GM19397 (cell line): Measurements from ENCODE around the gene ABCB6.

Source experiments
- ATAC-seq: cut with Tn5 transposase; IDR thresholded peaks from one replicate; pipeline ENCODE4 v1.9.1; 2021; ENCODE audit warnings: mild to moderate bottlenecking, moderate library complexity; ENCODE audit not compliant: unreplicated experiment

ABCB6 gene

DNA sequence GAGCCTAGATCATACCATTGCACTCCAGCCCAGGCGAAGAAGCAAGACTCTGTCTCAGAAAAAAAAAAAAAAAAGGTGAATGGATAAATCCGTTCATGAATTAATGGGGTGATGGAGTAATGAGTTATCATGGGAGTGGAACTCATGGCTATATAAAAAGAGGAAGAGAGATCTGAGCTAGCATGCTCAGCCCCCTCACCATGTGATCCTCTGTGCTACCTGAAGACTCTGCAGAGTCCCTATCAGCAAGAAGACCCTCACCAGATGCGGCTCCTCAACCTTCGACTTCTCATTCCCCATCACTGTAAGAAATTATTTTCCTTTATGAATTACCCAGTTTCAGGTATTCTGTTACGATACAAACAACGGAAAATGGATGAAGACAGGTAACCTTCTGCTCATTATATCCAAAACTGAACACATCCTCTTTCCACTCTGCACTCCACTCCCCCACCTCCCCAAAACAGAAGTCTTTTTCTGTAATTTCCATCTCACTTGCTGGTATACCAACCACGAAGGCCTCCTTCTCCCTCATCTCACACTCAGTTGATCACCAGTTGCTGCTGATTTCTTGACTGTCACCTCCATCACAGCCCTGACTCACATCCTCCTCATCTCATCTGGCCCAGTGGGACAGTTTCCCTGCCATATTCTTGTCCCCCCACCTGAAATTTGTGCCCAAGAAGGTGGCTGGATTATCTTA lies 31.9 kb downstream of the ABCB6 start:
- ATAC-seq, result no peak

DNA sequence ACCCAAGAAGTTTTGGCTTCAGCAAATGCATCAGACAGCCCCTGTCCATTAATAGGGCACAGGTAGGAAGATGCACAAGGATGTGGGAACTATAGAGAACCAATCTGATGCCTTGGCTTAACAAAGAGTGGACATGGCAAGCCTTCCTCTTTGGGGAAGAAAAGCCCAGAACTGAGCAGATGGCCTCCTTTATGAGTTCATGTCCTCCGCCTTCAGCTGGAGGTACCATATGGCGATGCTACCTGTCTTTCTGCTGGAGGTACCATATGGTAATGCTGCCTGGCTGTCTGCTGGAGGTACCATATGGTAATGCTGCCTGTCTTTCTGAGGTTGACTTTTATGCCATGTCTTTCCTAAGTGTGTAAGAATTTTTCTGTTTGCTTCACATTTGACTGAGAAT lies 34.6 kb downstream of the ABCB6 start:
- ATAC-seq, result no peak

DNA sequence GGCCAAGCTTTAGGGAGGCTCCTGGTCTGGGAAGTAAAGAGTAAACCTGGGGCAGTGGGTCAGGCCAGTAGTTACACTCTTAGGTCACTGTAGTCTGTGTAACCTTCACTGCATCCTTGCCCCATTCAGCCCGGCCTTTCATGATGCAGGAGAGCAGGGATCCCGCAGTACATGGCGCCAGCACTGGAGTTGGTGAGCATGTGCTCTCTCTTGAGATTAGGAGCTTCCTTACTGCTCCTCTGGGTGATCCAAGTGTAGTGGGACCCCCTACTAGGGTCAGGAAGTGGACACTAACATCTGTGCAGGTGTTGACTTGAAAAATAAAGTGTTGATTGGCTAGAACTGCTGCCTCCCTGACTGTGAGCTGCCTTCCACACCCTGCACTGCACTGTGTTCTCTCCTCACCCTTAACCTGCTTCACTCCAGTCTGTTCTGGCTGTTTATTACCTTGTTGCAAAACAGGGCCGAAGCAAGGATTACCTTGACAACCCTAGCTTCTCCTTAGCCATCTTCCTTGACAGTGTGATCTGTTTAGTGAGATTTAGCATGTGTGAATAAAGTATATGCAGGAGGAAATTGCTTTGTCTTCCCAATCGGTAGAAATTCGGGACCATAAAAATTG lies 35.5 kb downstream of the ABCB6 start:
- no peak for ATAC-seq

DNA sequence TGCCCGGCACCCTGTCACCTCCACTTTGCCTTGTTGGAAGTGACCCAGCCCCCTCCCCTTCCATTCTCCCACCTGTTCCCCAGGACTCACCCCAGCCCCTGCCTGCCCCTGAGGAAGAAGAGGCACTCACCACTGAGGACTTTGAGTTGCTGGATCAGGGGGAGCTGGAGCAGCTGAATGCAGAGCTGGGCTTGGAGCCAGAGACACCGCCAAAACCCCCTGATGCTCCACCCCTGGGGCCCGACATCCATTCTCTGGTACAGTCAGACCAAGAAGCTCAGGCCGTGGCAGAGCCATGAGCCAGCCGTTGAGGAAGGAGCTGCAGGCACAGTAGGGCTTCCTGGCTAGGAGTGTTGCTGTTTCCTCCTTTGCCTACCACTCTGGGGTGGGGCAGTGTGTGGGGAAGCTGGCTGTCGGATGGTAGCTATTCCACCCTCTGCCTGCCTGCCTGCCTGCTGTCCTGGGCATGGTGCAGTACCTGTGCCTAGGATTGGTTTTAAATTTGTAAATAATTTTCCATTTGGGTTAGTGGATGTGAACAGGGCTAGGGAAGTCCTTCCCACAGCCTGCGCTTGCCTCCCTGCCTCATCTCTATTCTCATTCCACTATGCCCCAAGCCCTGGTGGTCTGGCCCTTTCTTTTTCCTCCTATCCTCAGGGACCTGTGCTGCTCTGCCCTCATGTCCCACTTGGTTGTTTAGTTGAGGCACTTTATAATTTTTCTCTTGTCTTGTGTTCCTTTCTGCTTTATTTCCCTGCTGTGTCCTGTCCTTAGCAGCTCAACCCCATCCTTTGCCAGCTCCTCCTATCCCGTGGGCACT lies 36.2 kb downstream of the ABCB6 start:
- no peak for ATAC-seq

DNA sequence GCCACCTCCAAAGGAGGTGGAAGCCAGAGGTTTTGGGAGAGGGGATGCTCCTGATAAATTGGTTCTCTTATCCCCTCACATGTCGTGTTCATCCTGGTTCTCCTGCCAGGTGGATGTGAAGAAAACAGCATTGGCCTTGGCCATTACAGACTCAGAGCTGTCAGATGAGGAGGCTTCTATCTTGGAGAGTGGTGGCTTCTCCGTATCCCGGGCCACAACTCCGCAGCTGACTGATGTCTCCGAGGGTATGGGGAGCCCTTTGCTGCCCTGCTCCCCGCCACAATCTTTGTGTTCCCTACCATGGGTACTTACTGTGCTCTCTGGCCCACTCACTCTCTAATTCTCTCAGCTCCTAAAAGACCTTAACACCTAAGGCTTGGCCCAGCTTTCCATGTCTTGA lies 37.2 kb downstream of the ABCB6 start:
- no peak for ATAC-seq

DNA sequence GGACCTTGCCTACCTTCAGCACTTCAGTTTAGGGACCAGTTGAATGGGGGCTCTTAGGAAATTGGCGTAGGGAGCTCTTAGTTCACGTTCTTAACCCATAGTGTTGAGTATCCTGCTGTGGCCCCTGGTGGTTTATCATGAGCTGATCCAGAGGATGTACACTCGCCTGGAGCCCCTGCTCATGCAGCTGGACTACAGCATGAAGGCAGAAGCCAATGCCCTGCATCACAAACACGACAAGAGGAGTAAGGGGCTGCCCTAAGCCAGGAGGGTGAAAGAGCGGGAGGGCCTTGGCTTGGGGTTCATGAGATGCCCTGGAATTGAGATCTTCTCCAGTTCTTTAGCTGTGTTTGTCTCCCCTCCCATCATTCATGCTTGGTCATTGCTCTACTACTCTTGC lies 37.8 kb downstream of the ABCB6 start:
- ATAC-seq, result no peak

DNA sequence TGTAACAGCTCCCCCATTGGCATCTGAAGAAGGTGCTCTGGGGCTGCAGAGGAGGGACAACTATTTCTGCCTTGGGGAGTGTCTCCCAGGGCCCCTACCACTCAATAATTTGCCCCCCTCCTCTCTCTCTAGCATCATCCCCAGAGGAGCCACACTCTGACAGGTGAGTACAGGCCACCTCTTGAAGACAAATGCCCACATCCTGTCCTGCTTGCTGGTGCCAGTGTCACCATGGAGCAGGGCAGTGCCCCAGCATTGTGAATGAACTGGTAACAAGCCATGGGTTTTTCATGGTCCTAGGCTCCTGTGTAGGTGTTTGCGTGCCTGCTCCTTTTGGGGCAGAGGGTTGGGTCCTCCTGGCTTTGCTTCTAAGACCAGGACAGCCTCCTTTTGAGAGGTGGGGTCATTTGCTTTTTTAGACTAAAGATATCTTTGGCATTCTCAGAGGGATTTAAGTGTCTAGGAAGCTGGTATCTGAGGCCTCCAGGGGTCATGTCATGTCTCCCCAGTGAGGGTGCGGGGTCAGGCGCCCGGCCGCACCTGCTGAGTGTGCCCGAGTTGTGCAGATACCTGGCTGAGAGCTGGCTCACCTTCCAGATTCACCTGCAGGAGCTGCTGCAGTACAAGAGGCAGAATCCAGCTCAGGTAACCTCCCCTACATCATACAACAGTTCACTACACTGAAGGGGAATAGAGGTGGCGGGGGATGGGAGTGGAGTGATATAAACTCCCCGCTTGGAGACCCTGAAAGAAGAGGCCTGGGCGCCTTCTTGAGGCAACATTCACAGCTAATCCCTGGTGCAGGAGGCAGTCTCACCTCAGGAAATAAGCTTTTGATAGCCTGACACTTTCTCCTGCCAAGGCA lies 38.9 kb downstream of the ABCB6 start:
- no peak for ATAC-seq

DNA sequence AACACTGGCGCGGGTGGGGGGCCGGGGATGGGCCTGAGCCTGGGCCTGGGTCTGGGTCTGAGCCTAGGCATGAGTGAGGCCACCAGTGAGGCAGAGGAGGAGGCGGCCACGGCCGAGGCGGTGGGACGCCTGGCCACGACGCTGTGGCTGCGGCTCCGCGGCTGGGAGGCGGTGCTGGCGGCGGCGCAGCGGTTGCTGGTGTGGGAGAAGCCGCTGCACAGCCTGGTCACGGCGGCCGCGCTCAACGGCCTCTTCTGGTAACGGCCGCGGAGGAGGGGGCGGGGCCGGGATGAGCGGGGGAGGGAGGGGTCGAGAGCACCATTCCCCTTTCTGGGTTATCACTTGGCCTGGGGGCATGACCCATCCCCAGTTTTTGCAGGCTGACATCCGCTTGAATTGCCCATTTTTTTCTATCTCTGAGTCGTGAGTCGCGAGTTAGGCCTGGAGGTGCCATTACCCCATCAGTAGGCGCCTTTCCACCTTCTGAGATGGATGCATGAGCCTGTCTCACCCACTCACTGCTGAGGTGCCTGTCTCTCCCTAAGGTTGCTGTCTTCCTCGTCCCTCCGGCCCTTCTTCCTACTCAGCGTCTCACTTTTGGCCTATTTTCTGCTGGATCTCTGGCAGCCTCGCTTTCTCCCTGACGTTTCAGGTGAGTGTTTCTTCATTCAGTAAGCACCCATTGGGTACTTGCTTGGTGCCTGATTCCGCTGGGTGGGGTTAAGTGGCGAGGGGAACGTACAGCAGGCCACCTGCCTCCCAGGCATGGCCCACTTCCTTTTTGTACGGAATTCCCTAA lies 40.2 kb downstream of the ABCB6 start:
- peak; percentile 27 for ATAC-seq

DNA sequence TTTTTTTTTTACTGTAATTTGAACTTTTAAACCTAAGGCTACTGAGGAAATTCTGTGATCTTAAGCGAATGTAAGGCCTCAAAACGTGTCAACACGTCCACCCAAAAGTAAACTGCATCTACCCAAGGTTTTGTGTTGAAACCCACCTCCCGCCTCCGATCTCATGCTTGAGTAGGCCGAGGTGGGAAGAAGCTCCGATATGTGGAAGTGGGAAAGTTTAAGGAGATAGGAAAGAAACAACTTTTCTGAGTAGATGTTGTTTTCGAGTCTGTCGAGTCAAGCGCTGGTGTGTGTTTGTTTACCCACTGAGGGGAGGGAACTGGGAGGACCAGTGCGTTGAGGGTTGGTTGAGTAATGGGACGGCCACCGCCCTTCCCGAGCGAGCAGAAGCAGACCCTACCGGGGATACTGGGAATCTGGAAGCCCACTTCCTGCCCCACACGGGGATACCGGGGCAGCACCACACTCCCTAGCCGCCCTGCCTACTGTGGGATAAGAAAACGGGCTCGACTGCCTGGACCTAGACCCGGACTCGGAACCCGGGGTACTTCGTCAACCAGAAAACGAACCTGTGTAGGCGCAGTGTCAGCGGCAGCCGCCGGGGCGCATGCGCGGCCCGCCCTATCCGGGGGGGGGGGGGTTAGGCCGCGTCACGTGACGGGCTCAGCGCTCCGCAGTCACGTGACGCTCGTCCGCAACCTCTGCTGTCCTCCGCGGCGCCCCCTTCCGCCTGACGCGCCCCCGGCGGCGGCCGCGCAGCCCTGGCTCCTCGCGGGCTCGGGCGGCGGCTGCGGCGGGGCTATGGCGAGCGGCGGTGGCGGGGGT lies 41.0 kb downstream of the ABCB6 start, which contains the start of gene RETREG2:
TSS of gene RETREG2 (plus strand) at position 724 of the 825 bp plus-strand sequence. CDS start at position 802, 78 bp downstream.
- peak; percentile 45 for ATAC-seq

DNA sequence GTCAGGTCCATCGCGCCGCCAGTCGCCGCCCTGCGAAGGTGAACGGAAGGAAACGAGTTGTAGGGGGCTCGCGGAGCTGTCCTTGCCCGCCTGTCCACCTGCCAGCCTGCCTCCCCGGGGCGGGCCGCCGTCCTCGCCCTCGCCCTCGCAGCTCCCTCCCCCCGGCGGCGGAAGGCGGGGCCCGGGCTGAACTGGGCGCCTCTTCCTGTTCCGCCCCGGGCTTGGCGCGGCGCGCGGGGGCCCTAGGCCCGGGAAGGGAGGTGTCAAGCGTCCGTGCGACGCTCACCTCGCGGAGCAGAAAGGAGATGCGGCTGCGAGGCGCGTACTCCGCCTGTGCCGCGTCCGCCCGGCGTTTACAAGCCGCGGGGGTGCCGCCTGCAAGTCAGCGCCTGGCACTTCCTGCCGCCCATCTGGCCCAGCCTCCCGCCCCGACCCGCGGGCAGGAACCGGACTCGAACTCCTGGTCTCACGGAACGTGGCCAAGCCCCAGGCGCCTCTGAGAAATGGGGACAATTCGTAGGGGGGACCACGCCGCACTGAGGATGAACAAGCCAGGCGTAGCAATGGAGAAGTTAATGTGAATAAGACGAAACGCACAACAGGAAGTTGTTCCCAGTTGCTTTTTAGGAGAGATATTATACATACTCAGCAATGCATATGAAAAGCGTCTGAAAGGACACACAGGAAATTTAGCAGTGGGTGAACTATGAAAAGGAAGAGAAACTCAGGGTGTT lies 41.8 kb downstream of the ABCB6 start, which contains the start of gene CNPPD1:
TSS of gene CNPPD1 (minus strand) at position 108 of the 734 bp plus-strand sequence. CDS start at position 11, 97 bp downstream.
- ATAC-seq, result peak; percentile 65

DNA sequence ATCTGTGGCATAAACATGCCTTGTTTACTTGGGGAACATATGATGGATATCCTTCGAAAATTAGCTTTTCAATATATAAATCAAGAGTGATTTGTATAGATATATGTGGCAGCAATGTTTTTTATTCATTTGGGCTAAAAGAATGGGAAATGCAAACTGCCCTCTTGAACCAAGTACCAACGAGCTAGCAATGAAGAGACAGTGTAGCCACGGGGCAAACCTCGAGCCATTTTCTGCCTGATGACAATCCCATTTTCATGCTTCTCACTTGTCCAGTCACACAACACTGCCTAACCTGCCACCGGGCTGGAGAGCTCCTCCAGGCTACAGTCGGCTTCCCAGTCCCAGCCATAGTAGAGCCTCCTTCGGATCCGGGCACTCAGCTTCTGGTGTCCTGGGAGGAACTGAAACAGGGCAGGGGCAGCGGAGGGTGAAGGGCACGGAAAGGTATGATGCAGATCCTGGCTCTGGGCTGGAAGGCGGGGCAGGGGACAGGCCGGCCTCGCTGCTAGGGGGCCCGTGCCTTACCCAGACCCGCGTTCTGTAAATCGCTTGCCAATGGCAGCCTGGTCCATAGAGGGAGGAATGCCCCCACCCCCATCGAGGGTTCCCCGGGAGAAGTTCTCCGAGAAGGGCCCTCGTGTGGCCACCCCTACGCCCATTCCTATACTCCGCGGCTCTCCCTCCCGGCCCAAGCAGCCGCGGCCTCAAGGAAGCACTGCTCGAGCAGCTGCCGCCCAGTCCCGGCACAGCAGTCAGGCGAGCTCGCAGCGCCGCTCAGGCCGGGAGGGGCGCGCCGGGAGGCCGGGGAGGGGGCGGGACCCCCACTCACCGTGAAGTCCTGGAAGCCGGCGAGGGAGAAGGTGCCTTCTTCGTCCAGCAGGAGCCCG lies 42.6 kb downstream of the ABCB6 start:
- peak; percentile 15 for ATAC-seq

DNA sequence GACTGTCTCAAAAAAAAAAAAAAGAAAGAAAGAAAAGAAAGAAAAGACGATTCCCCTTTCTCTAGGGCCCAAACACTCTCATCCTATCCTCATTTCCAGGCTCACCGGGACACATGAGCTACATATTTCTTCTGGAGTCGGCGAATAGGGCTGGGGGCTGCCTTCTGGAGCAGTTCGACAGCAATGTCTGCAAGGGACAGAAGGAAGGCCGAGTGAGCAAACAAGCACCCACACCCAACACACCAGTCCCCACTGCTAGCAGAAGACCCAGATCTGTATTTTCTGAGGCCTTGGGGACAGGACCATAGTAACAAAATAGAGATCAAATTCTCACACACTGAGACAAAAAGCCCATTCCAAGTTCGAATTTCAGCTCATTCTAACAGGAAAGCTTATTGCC lies 43.3 kb downstream of the ABCB6 start:
- ATAC-seq, result no peak

DNA sequence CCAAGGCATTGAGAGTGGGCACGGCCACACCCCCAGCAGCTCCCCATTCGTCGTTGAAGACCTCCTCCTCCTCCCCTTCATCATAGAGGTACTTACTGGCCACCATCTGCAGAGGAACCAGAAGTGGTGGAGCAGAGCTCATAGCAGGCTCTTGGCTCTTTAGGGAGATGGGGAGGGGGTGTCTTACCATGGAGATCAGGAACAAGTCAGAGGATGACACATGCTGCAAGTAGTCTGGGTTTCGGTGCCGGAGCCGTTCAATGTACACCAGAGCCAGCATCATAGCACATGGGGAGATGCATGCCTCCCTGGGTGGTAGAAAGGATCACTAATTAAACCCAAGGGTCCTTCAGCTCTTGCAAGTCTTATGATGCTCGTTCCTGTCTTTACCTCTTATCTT lies 44.0 kb downstream of the ABCB6 start:
- no peak for ATAC-seq

DNA sequence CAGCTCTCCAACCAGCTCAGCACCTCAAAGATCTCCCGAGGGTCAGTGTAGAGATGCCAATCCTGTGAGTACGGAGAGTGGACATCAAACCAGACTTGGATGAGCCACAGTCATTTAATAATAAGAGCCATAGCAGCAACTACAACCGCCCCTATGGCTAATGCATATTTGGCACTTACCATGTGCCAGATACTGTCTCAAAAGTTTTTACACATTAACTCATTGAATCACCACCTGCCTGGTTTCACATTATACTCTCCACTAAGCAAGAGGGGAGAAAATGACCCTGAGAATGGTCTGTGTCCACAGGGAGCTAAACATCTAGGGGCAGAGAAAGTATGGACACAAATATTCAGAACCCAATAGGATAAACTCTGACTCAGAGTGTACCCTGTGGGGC lies 44.6 kb downstream of the ABCB6 start:
- no peak for ATAC-seq

DNA sequence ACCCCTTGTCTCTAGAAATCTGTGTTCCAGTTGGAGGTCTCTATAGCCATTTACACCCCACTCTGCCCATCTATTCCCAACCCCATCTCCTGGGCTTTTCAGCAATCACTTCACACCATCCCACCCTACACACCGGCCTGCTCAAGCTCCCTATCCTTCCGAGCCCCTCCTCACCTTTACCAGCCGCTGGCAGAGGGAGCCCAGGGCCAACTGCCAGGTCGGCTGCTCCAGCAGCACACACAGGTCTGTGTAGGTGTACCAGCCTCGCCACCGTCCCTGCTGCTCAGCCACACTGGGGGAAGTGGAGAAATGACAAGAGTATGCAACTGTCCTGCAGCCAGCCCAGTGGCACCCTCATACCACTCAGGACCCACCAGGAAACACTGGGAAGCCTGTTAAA lies 45.6 kb downstream of the ABCB6 start:
- ATAC-seq, result no peak

DNA sequence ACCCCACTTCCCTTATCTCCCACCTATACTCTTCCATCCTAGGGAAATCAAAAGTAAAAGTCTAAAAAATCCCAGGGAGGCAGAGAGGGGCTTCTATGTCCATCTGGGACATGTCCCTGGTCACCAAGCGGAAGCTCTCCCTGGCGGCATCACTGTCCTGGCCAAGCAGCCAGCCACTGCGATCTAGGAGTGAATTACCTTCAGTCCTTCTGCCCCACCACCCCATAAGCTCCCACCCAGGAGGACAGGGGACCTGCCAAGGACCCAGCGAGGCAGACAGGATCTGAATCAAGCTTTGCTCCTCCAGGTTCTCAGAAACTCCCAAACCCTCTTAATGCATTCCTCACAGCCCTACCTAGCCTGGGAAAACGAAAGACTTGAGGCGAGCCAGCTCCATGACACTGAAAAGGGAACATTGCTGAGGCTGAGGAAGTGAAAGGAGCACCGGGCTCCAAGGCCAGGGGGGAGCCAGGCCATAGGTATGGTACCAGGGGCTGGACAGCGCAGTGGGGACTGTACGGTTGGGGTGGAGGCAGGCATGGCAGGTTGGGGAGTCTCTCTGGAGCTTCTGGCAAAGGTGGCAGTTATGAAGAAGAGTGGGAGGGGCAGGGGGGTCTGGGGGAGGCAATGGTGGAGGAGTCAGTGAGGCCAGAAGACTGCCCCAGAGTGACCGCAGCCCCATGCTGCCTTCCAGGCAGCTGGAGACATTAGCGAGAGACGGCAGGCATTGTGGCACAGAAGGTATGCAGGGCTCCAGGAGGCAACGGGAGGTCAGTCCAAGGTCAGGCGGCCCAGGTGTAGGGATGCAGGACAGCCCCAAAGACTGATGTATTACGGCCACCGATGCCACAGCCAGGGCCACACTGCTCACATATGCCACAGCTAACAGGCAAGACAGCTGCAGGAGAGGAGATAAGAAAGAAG lies 46.3 kb downstream of the ABCB6 start:
- no peak for ATAC-seq
